ENCODE data around the gene CDV3. TPM values are rescaled to one million over a fixed set of nuclear protein-coding genes. Genes with fewer than 3 reads are reported as not detected.

Gene CDV3
- total RNA-seq, 1 experiment from 2014 or later = 309 TPM

GRCh38 chr3:133607816-133608215, 34.3 kb downstream of the CDV3 start:
- ChIA-PET POLR2A (interaction anchor here (1.5 kb wide), 1 partner anchor 33 kb away, joined by 4 read pairs; no protein-coding TSS in a partner anchor), CTCF (interaction anchor here (0.7 to 1.2 kb wide), 2 partner anchors 30 to 867 kb away, joined by 3 read pairs; no protein-coding TSS in a partner anchor)
- intact Hi-C loops (cut with micrococcal nuclease) = no loop called here
- Mint-ChIP-seq H3K4me1 (ENCODE audit: insufficient read depth, unreplicated experiment) (no peaks in the 10 kb centered on the region), H3K36me3 (ENCODE audit: insufficient read depth, unreplicated experiment) (peaks cover 58% of the 10 kb centered on the region), H3K9me3 (ENCODE audit: unreplicated experiment) (no peaks in the 10 kb centered on the region), H3K27ac (ENCODE audit: low read depth, unreplicated experiment) (no peak overlapping the region), H3K4me3 (ENCODE audit: unreplicated experiment) (no peak overlapping the region), H3K27me3 (ENCODE audit: insufficient read depth, unreplicated experiment) (no peaks in the 10 kb centered on the region)
- TF ChIP-seq CTCF (IDR thresholded peaks at IDR 0.05; ENCODE audit: unreplicated experiment) = no peak
- BruUV-seq (replicated peaks) = no TSS peak
- DNase-seq (ENCODE audit: unreplicated experiment) = no peak

- ChIA-PET CTCF (interaction anchor here (0.6 to 1.6 kb wide), 4 partner anchors 10 to 837 kb away, joined by 3 to 4 read pairs (median 3); no protein-coding TSS in a partner anchor), POLR2A (interaction anchor here (0.8 to 1.5 kb wide), 3 partner anchors 13 to 171 kb away, joined by 3 to 4 read pairs (median 3); no protein-coding TSS in a partner anchor)
- H3K27ac Mint-ChIP-seq (ENCODE audit: low read depth, unreplicated experiment) = no peak overlapping the region
- H3K36me3 Mint-ChIP-seq (ENCODE audit: insufficient read depth, unreplicated experiment) = peaks cover 62% of the 10 kb centered on the region
- no peak for DNase-seq (ENCODE audit: unreplicated experiment)
- no peaks in the 10 kb centered on the region for H3K9me3 Mint-ChIP-seq (ENCODE audit: unreplicated experiment)
- BruUV-seq (replicated peaks) = no TSS peak
- TF ChIP-seq CTCF (IDR thresholded peaks at IDR 0.05; ENCODE audit: unreplicated experiment) = no peak
- no peaks in the 10 kb centered on the region for H3K4me1 Mint-ChIP-seq (ENCODE audit: insufficient read depth, unreplicated experiment)
- intact Hi-C loops (cut with micrococcal nuclease) = no loop called here
- H3K27me3 Mint-ChIP-seq (ENCODE audit: insufficient read depth, unreplicated experiment) = no peaks in the 10 kb centered on the region
- H3K4me3 Mint-ChIP-seq (ENCODE audit: unreplicated experiment) = no peak overlapping the region
These were observed 34.9 kb downstream of the CDV3 start for GRCh38 chr3:133608388-133608787.

GRCh38 chr3:133610031-133610430, 36.5 kb downstream of the CDV3 start:
- no peak overlapping the region for H3K27ac Mint-ChIP-seq (ENCODE audit: low read depth, unreplicated experiment)
- intact Hi-C loops (cut with micrococcal nuclease) = no loop called here
- ChIA-PET POLR2A (no interaction called here), CTCF (interaction anchor here (0.9 to 1.6 kb wide), 4 partner anchors 8 to 879 kb away, joined by 3 to 4 read pairs (median 3); no protein-coding TSS in a partner anchor)
- no peaks in the 10 kb centered on the region for H3K4me1 Mint-ChIP-seq (ENCODE audit: insufficient read depth, unreplicated experiment)
- H3K36me3 Mint-ChIP-seq (ENCODE audit: insufficient read depth, unreplicated experiment) = peaks cover 63% of the 10 kb centered on the region
- no peak for DNase-seq (ENCODE audit: unreplicated experiment)
- BruUV-seq (replicated peaks) = no TSS peak
- no peaks in the 10 kb centered on the region for H3K9me3 Mint-ChIP-seq (ENCODE audit: unreplicated experiment)
- TF ChIP-seq CTCF (IDR thresholded peaks at IDR 0.05; ENCODE audit: unreplicated experiment) = no peak
- no peaks in the 10 kb centered on the region for H3K27me3 Mint-ChIP-seq (ENCODE audit: insufficient read depth, unreplicated experiment)
- H3K4me3 Mint-ChIP-seq (ENCODE audit: unreplicated experiment) = no peak overlapping the region

- intact Hi-C loops (cut with micrococcal nuclease) = no loop called here
- POLR2A ChIA-PET = no interaction called here
- BruUV-seq (replicated peaks) = no TSS peak
- H3K27ac Mint-ChIP-seq (ENCODE audit: low read depth, unreplicated experiment) = no peak overlapping the region
- CTCF ChIA-PET = interaction anchor here (0.6 kb wide), 2 partner anchors 36 to 38 kb away, joined by 3 read pairs; no protein-coding TSS in a partner anchor
- H3K36me3 Mint-ChIP-seq (ENCODE audit: insufficient read depth, unreplicated experiment) = peaks cover 67% of the 10 kb centered on the region
- no peak overlapping the region for H3K4me3 Mint-ChIP-seq (ENCODE audit: unreplicated experiment)
- TF ChIP-seq CTCF (IDR thresholded peaks at IDR 0.05; ENCODE audit: unreplicated experiment) = no peak
- no peaks in the 10 kb centered on the region for H3K4me1 Mint-ChIP-seq (ENCODE audit: insufficient read depth, unreplicated experiment)
- DNase-seq (ENCODE audit: unreplicated experiment) = no peak
- no peaks in the 10 kb centered on the region for H3K27me3 Mint-ChIP-seq (ENCODE audit: insufficient read depth, unreplicated experiment)
- no peaks in the 10 kb centered on the region for H3K9me3 Mint-ChIP-seq (ENCODE audit: unreplicated experiment)
These were observed 38.0 kb downstream of the CDV3 start for GRCh38 chr3:133611534-133611933.

Data from MCF 10A (cell line).